GM10248 (cell line): ENCODE data around the gene MED19.
"Not testable (repeated sequence)": the region's sequence is repeated elsewhere in the genome, so short reads cannot be mapped to it uniquely, and the experiment has no call there.

ENCODE experiments used
- CTCF ChIA-PET: fragments of 300-600 bp; sonication (Branson Sonifier 250); formaldehyde crosslinking; extraction: SDS; loops from one replicate; lab custom pipeline; 2021; ENCODE audit warnings: antibody characterized with exemption; lab: Yijun Ruan, JAX
- POLR2A ChIA-PET: fragments of 350-650 bp; sonication (Branson Sonifier 250); formaldehyde crosslinking; extraction: SDS; loops from one replicate; lab custom pipeline; 2020; ENCODE audit warnings: antibody characterized with exemption; lab: Yijun Ruan, JAX
- DNase-seq: peaks from one replicate; pipeline ENCODE4 v3.0.0; 2012; ENCODE audit errors: extremely low spot score
- CTCF ChIP-seq: IDR thresholded peaks from 2 replicates; pipeline ENCODE4 v1.5.1; 2012; ENCODE audit warnings: mild to moderate bottlenecking, low read depth; ENCODE audit errors: extremely low read depth, missing control alignments, control extremely low read depth

The MED19 gene

GRCh38 chr11:57712256-57713150 is 488 bp upstream of the MED19 start, which contains the start of gene TMX2:
TMX2 (plus strand) TSS chr11:57712593; CDS start chr11:57712619, 26 bp downstream.
- POLR2A ChIA-PET: interaction anchor here (1.1 kb wide), 1 partner anchor 29 kb away, joined by 6 read pairs; the partner anchor contains the start of gene SELENOH
- CTCF ChIA-PET: interaction anchor here (0.6 to 3.0 kb wide), 7 partner anchors 8 to 89 kb away, joined by 3 to 11 read pairs (median 3); no protein-coding TSS in a partner anchor
- no peak for TF ChIP-seq CTCF
- DNase-seq: peak; percentile 91

- TF ChIP-seq CTCF: no peak
- no peak for DNase-seq
- POLR2A ChIA-PET: no interaction called here
- CTCF ChIA-PET: interaction anchor here (1.0 to 1.7 kb wide), 3 partner anchors 69 to 859 kb away, joined by 3 to 6 read pairs (median 3); no protein-coding TSS in a partner anchor
Measured at GRCh38 chr11:57709802-57710367, 2.1 kb downstream of the MED19 start.

- CTCF ChIA-PET: interaction anchor here (1.0 to 3.4 kb wide), 3 partner anchors 9 to 95 kb away, joined by 3 to 9 read pairs (median 4); no protein-coding TSS in a partner anchor
- DNase-seq, POLR2A ChIA-PET: not testable (repeated sequence)
Measured at GRCh38 chr11:57705432-57705831, 6.6 kb downstream of the MED19 start.

GRCh38 chr11:57704932-57705331 is 7.1 kb downstream of the MED19 start:
- no peak for TF ChIP-seq CTCF
- ChIA-PET CTCF (interaction anchor here (1.0 to 3.4 kb wide), 4 partner anchors 9 to 96 kb away, joined by 3 to 9 read pairs (median 4); no protein-coding TSS in a partner anchor), POLR2A (no interaction called here)
- DNase-seq: no peak

GRCh38 chr11:57703341-57703740 is 8.7 kb downstream of the MED19 start:
- no peak for TF ChIP-seq CTCF
- DNase-seq: no peak
- ChIA-PET POLR2A (interaction anchor here (0.6 to 0.7 kb wide), 4 partner anchors 28 to 1277 kb away, joined by 3 to 7 read pairs (median 4); no protein-coding TSS in a partner anchor), CTCF (interaction anchor here (0.9 to 2.0 kb wide), 4 partner anchors 9 to 210 kb away, joined by 3 to 10 read pairs (median 4); no protein-coding TSS in a partner anchor)

GRCh38 chr11:57700425-57700824 is 11.6 kb downstream of the MED19 start:
- DNase-seq: peak; percentile 11
- ChIA-PET CTCF (interaction anchor here (0.7 to 2.0 kb wide), 2 partner anchors 25 to 101 kb away, joined by 3 to 6 read pairs; no protein-coding TSS in a partner anchor), POLR2A (no interaction called here)
- no peak for TF ChIP-seq CTCF
